ENCODE results near the gene ZFYVE16.
"Not testable (repeated sequence)": the region's sequence is repeated elsewhere in the genome, so short reads cannot be mapped to it uniquely, and the experiment has no call there.

ZFYVE16 gene

DNA sequence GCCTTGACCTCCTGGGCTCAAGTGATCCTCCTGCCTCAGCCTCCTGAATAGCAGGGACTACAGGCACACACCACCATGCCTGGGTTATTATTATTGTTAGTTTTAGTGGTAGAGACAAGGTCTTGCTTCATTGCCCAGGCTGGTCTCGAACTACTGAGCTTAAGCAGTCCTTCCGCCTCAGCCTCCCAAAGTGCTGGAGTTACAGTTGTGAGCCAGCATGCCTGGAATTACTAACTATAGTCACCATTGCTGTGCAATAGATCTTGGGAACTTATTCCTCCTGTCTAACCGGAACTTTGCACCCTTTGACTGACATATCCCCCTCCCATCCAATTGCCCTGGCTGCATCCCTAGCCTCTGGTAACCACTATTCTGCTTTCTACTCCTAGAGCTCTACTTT is 83.4 kb downstream of the ZFYVE16 start:
- DNase-seq: no peak

DNA sequence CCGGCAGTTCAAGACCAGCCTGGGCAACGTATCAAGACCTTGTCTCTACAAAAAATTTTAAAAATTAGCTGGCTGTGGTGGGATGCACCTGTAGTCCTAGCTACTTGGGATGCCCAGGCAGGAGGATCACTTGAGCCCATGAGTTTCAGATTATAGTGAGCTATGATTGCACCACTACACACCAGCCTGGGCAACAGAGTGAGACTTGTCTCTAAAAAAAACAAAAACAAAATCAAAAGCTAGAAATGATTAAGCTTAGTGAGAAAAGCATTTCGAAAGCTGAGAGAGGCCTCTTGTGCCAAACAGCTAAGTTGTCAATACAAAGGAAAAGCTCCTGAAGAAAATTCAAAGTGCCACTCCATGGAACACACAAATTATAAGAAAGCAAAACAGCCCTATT is 84.9 kb downstream of the ZFYVE16 start:
- DNase-seq: no peak

DNA sequence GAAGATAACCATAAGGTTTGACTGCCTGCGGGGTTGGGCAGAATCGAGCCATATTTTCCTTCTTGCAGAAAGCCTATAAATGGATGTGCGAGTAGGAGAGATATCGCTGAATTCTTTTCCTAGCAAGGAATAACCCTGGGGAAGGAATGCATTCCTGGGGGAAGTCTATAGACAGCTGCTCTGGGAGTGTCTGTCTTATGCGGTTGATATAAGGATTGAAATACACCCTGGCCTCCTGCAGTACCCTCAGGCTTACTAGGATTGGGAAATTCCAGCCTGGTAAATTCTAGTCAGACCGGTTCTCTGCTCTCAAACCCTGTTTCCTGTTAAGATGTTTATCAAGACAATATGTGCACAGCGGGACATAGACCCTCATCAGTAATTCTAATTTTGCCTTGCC is 85.6 kb downstream of the ZFYVE16 start:
- not testable (repeated sequence) for DNase-seq

DNA sequence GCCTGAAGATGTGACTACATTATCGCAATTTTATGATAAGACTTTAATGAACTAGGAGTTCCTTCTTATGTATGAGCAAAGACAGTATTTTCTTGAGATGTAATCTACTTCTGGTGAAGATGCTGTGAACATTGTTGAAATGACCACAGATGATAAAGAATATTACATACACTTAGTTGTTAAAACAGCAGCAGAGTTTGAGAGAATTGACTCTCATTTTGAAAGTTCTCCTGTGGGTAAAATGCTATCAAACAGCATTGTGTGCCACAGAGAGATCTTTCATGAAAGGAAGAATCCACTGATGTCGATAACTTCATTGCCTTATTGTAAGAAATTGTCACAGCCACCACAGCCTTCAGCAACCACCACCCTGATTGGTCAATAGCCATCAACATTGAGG is 88.0 kb downstream of the ZFYVE16 start:
- DNase-seq: no peak

DNA sequence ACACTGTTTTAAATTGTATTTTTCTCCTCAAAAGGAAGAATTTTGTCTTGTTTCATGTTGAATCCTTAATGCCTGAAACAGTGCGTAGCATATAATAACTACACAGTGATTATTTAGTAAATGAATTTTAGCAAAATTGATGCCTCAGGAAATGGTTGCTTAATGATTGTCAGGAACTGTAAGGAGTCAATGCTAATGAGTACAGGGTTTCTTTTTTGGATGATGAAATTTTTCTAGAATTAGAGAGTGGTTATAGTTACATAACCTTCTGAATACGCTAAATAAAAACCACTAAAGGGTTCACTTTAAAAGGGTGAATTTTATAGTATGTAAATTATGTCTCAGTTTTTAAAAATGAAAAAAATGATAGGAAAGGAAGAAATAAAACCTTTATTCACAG is 94.9 kb downstream of the ZFYVE16 start:
- no peak for DNase-seq

DNA sequence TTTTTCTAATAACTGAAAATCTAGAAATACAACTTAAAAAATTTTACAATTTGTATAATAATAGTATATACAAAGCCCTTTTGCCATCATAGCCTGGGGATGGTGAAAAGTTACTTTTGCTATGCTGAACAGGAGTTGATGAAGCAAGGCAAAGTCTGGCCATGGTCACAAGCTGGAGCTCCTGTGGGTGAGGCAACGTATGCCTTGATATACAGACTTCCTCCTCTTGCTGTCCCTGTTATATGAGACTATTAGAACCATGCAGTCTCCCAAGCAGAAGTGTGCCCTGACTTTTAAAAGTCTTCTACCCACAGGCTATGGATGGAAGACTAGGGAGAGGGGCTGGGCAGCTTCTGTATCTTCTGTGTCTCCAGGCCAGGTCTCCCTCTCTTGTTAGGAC is 95.8 kb downstream of the ZFYVE16 start:
- no peak for DNase-seq

DNA sequence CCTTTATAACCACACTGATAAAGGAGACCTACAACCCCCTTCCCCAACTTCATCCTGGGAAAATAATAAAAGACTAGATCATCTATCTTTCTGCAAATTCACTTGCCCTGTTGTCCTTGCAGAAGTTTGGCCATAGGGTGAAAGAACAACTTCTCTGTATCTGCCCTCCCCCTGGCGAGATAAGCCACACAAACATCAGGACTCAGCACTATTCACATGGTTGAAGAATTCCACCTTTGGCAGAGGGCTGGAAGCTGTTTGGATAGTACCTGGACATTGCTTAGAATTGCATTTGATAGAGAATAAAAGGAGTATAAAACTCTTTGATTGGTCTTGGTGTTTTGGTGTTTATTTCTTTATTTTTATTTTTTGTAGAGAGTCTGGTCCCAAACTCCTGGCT is 97.0 kb downstream of the ZFYVE16 start:
- DNase-seq: no peak

DNA sequence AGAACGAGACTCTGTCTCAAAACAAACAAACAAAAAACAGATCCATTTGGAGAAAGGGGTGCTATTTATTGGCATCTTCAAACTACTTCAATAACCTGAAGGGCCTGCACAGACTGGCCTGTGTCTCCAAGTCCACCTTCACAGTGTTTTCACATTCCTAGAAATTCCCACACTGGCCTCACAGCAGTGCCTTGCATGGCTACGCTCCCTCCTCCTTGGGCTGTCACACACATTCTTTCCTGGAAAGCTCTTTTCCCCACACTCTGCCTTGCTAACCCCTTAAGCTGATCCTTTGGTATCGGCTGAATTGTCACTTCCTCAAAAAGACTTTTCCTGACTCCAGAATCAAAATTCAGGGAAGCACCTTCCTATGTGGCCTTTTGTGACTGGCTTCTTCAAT is 99.8 kb downstream of the ZFYVE16 start:
- DNase-seq: no peak

DNA sequence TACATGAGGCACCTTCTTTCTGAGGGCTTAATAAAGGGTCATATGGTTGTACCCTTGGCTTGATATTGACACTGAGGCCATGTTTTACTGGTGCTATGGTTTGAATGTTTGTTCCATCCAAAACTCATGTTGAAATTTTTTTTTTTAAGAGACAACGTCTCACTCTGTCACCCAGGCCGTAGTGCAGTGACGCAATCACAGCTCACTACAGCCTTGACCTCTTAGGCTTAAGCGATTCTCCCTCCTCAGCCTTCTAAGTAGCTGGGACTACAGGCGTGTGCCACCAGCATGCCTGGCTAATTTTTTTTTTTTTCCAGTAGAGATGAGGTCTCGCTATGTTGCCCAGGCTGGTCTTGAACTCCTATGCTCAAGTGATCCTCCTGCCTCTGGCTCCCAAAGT is 101.0 kb downstream of the ZFYVE16 start:
- no peak for DNase-seq

DNA sequence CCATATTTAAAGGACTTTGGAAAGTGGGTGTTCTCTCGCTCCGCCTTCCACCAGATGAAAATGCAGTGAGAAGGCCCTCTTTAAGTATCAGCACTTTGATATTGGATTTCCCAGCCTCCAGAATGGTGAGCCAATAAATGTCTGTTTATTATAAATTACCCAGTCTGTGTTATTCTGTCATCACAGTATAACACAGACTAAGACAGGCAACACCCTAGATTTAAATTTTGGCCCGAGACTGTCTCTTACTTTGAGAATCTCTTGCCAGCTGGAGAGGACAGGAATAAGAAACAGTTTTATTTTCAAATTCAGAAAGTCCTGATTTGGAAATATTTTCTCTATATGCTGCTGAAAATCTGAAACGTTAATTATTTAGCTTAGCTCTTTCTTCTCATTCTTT is 101.5 kb downstream of the ZFYVE16 start:
- DNase-seq: no peak

DNA sequence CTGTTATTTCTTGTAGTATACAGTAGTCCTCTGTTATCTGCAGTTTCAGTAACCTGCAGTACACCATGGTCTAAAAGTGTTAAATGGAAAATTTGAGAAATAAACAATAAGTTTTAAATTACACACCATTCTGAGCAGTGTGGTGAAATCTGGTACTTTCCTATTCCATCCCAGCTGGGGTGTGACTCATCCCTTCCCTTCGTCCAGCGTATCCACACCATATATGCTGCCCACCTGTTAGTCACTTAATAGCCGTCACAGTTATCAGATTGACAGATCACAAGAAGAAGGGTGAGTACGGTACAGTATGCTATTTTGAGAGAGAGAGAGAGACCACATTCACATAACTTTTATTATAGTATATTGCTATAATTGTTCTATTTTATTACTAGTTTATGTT is 109.0 kb downstream of the ZFYVE16 start:
- no peak for DNase-seq
